ENCODE measurements around the gene SUGP2.

The SUGP2 gene

DNA sequence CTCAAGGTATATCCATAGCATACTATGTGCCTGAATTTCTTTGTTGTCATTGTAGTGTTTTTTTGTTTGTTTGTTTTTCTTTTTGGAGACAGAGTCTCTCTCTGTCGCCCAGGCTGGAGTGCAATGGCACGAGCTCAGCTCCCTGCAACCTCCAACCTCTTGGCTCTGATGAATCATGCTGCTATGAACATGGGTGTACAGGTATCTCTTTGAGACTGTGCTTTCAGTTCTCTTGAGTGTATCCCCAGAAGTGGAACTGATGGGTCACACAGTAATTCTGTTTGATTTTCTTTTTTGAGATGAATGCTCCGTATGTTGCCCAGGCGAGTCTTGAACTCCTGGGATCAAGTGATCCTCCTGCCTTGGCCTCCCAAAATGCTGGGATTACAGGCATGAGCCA is 16.8 kb upstream of the SUGP2 start:
- no peak overlapping the region for H4K12ac ChIP-seq (ENCODE audit: low read depth, low read length)
- no peaks in the 10 kb centered on the region for H3K4me1 ChIP-seq (ENCODE audit: control insufficient read depth in 1 of 2, insufficient read depth in 2 of 2, low read length in 2 of 2)
- H3K9ac ChIP-seq (ENCODE audit: low read length) = no peak overlapping the region
- H3K4me3 ChIP-seq (ENCODE audit: low read depth, low read length) = no peak overlapping the region
- no peak overlapping the region for H3K4me2 ChIP-seq (ENCODE audit: low read length)
- no peak for DNase-seq
- no peak overlapping the region for H2AFZ ChIP-seq (ENCODE audit: insufficient read depth, low read length, poor library complexity)
- no peak overlapping the region for H4K8ac ChIP-seq (ENCODE audit: low read depth, low read length)
- no CpG with 5 or more reads among the region's 4 CpGs for WGBS (ENCODE audit: extremely low coverage, insufficient coverage, insufficient read length)
- H3K9me3 ChIP-seq (ENCODE audit: insufficient read depth, low read depth, low read length) = peaks cover 1% of the 10 kb centered on the region
- peaks cover 32 to 40% of the 10 kb centered on the region in 2 experiments for H3K36me3 ChIP-seq (ENCODE audit: control insufficient read depth in 1 of 2, insufficient read depth in 2 of 2, low read length in 2 of 2)
- H3K4ac ChIP-seq (ENCODE audit: low read depth, low read length) = no peak overlapping the region
- no peak overlapping the region for H2BK12ac ChIP-seq (ENCODE audit: low read length)
- no peaks in the 10 kb centered on the region for H3K79me2 ChIP-seq (ENCODE audit: control insufficient read depth, insufficient read depth, low read length, poor library complexity)
- H3K18ac ChIP-seq (ENCODE audit: low read length) = no peak overlapping the region
- no peak overlapping the region for H4K91ac ChIP-seq (ENCODE audit: low read depth, low read length)
- H2BK120ac ChIP-seq (ENCODE audit: insufficient read depth, low read length, poor library complexity) = no peak overlapping the region
- no peak overlapping the region for H2AK5ac ChIP-seq (ENCODE audit: low read length)
- no peak overlapping the region for H3K23ac ChIP-seq (ENCODE audit: low read length)
- no peak overlapping the region for H3K27ac ChIP-seq (ENCODE audit: low read depth, low read length)
- H3K79me1 ChIP-seq (ENCODE audit: low read length) = no peaks in the 10 kb centered on the region
- H2BK5ac ChIP-seq (ENCODE audit: low read depth, low read length, poor library complexity) = no peak overlapping the region
- no peak overlapping the region for H3K14ac ChIP-seq (ENCODE audit: low read length)
- no peaks in the 10 kb centered on the region for H3K27me3 ChIP-seq (ENCODE audit: insufficient read depth, low read length)

DNA sequence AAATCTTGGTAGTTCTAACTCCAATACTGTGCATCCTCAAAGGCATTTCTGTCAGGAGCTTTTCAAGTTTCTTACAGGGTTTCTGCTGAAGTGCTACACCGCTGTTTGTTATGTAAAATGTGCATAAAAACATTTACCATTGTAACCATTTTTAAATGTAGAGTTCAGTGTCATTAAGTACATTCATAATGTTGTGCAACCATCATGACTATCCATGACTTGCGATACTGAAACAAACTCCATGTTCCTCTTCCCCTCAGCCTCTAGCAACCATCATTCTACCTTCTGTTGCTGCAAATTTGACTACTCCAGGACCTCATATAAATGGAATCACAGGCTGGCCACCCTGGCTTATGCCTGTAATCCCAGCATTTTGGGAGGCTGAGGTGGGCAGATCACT is 16.1 kb upstream of the SUGP2 start:
- H3K27ac ChIP-seq (ENCODE audit: low read depth, low read length) = no peak overlapping the region
- no peak overlapping the region for H3K4ac ChIP-seq (ENCODE audit: low read depth, low read length)
- H3K23ac ChIP-seq (ENCODE audit: low read length) = no peak overlapping the region
- H3K18ac ChIP-seq (ENCODE audit: low read length) = no peak overlapping the region
- no peak overlapping the region for H2BK12ac ChIP-seq (ENCODE audit: low read length)
- no peak overlapping the region for H2BK5ac ChIP-seq (ENCODE audit: low read depth, low read length, poor library complexity)
- no peak overlapping the region for H2AK5ac ChIP-seq (ENCODE audit: low read length)
- no peak for DNase-seq
- H4K91ac ChIP-seq (ENCODE audit: low read depth, low read length) = no peak overlapping the region
- H3K27me3 ChIP-seq (ENCODE audit: insufficient read depth, low read length) = no peaks in the 10 kb centered on the region
- no peak overlapping the region for H4K8ac ChIP-seq (ENCODE audit: low read depth, low read length)
- H3K79me2 ChIP-seq (ENCODE audit: control insufficient read depth, insufficient read depth, low read length, poor library complexity) = no peaks in the 10 kb centered on the region
- WGBS (ENCODE audit: extremely low coverage, insufficient coverage, insufficient read length) = no CpG with 5 or more reads among the region's 2 CpGs
- no peak overlapping the region for H2BK120ac ChIP-seq (ENCODE audit: insufficient read depth, low read length, poor library complexity)
- H3K36me3 ChIP-seq (ENCODE audit: control insufficient read depth in 1 of 2, insufficient read depth in 2 of 2, low read length in 2 of 2) = peaks cover 28 to 38% of the 10 kb centered on the region in 2 experiments
- H3K9ac ChIP-seq (ENCODE audit: low read length) = no peak overlapping the region
- H3K4me1 ChIP-seq (ENCODE audit: control insufficient read depth in 1 of 2, insufficient read depth in 2 of 2, low read length in 2 of 2) = no peaks in the 10 kb centered on the region
- H3K4me2 ChIP-seq (ENCODE audit: low read length) = no peak overlapping the region
- no peak overlapping the region for H3K4me3 ChIP-seq (ENCODE audit: low read depth, low read length)
- H3K14ac ChIP-seq (ENCODE audit: low read length) = no peak overlapping the region
- peaks cover 1% of the 10 kb centered on the region for H3K9me3 ChIP-seq (ENCODE audit: insufficient read depth, low read depth, low read length)
- H3K79me1 ChIP-seq (ENCODE audit: low read length) = no peaks in the 10 kb centered on the region
- no peak overlapping the region for H4K12ac ChIP-seq (ENCODE audit: low read depth, low read length)
- H2AFZ ChIP-seq (ENCODE audit: insufficient read depth, low read length, poor library complexity) = no peak overlapping the region

DNA sequence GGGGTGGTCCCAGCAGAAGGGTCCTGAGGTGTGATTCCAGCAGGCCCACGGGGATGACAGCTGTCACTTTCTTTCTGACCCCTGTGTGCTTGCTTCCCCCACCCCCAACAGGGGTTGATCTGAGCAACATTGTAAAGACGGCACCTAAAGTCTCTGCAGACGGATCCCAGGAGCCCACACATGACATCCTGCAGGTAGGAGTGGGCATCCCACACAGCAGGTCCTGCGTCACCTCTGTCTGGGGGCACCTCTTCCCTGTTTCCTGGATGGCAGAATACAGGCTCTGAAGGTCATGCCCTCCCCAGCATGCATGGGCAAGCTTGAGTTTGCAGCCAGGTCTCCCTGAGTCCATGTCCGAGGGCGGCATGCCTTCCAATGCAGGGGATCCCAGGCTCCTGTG is 10.6 kb upstream of the SUGP2 start:
- no peak overlapping the region for H2BK120ac ChIP-seq (ENCODE audit: insufficient read depth, low read length, poor library complexity)
- no peak for DNase-seq
- H3K4me1 ChIP-seq (ENCODE audit: control insufficient read depth in 1 of 2, insufficient read depth in 2 of 2, low read length in 2 of 2) = no peaks in the 10 kb centered on the region
- H3K36me3 ChIP-seq (ENCODE audit: control insufficient read depth in 1 of 2, insufficient read depth in 2 of 2, low read length in 2 of 2) = peaks cover 20 to 32% of the 10 kb centered on the region in 2 experiments
- H3K18ac ChIP-seq (ENCODE audit: low read length) = no peak overlapping the region
- no peak overlapping the region for H3K14ac ChIP-seq (ENCODE audit: low read length)
- no peaks in the 10 kb centered on the region for H3K79me2 ChIP-seq (ENCODE audit: control insufficient read depth, insufficient read depth, low read length, poor library complexity)
- no peak overlapping the region for H4K8ac ChIP-seq (ENCODE audit: low read depth, low read length)
- H3K79me1 ChIP-seq (ENCODE audit: low read length) = no peaks in the 10 kb centered on the region
- H2BK12ac ChIP-seq (ENCODE audit: low read length) = no peak overlapping the region
- no peak overlapping the region for H3K27ac ChIP-seq (ENCODE audit: low read depth, low read length)
- H3K9ac ChIP-seq (ENCODE audit: low read length) = no peak overlapping the region
- no peak overlapping the region for H2BK5ac ChIP-seq (ENCODE audit: low read depth, low read length, poor library complexity)
- no peak overlapping the region for H3K4ac ChIP-seq (ENCODE audit: low read depth, low read length)
- H3K4me3 ChIP-seq (ENCODE audit: low read depth, low read length) = no peak overlapping the region
- no peaks in the 10 kb centered on the region for H3K9me3 ChIP-seq (ENCODE audit: insufficient read depth, low read depth, low read length)
- no peak overlapping the region for H2AK5ac ChIP-seq (ENCODE audit: low read length)
- H2AFZ ChIP-seq (ENCODE audit: insufficient read depth, low read length, poor library complexity) = no peak overlapping the region
- H4K91ac ChIP-seq (ENCODE audit: low read depth, low read length) = no peak overlapping the region
- WGBS (ENCODE audit: extremely low coverage, insufficient coverage, insufficient read length) = no CpG with 5 or more reads among the region's 6 CpGs
- H4K12ac ChIP-seq (ENCODE audit: low read depth, low read length) = no peak overlapping the region
- no peaks in the 10 kb centered on the region for H3K27me3 ChIP-seq (ENCODE audit: insufficient read depth, low read length)
- H3K23ac ChIP-seq (ENCODE audit: low read length) = no peak overlapping the region
- no peak overlapping the region for H3K4me2 ChIP-seq (ENCODE audit: low read length)

DNA sequence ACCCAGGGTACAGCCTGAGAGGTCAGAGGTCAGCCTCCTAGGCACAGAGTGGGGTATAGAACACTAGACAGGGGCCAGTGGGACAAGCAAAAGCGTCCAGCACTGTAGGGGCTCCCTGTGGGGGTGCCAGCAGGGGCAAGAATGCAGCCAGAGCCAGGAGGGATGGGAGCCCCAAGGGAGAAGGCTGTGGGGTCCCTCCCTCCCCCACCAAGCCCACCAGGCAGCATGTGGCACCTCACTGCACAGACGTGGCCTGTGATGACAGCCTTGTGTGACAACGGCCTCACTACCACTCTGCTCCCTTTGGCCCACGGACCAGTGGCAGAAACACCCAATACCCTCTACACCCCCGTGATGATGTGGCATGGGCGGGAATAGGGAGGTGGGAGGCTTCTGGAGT is 10.2 kb upstream of the SUGP2 start:
- Histone ChIP-seq H2BK5ac (ENCODE audit: low read depth, low read length, poor library complexity) (no peak overlapping the region), H4K91ac (ENCODE audit: low read depth, low read length) (no peak overlapping the region), H3K9me3 (ENCODE audit: insufficient read depth, low read depth, low read length) (no peaks in the 10 kb centered on the region), H3K79me2 (ENCODE audit: control insufficient read depth, insufficient read depth, low read length, poor library complexity) (no peaks in the 10 kb centered on the region), H3K23ac (ENCODE audit: low read length) (no peak overlapping the region), H2AK5ac (ENCODE audit: low read length) (no peak overlapping the region), H3K27me3 (ENCODE audit: insufficient read depth, low read length) (no peaks in the 10 kb centered on the region), H4K12ac (ENCODE audit: low read depth, low read length) (no peak overlapping the region), H3K14ac (ENCODE audit: low read length) (no peak overlapping the region), H3K79me1 (ENCODE audit: low read length) (no peaks in the 10 kb centered on the region), H3K4me1 (ENCODE audit: control insufficient read depth in 1 of 2, insufficient read depth in 2 of 2, low read length in 2 of 2) (no peaks in the 10 kb centered on the region), H3K36me3 (ENCODE audit: control insufficient read depth in 1 of 2, insufficient read depth in 2 of 2, low read length in 2 of 2) (peaks cover 20 to 32% of the 10 kb centered on the region in 2 experiments), H3K9ac (ENCODE audit: low read length) (no peak overlapping the region), H2BK12ac (ENCODE audit: low read length) (no peak overlapping the region), H3K27ac (ENCODE audit: low read depth, low read length) (no peak overlapping the region), H4K8ac (ENCODE audit: low read depth, low read length) (no peak overlapping the region), H3K4me3 (ENCODE audit: low read depth, low read length) (peak overlapping the region; percentile 14), H3K18ac (ENCODE audit: low read length) (no peak overlapping the region), H2BK120ac (ENCODE audit: insufficient read depth, low read length, poor library complexity) (no peak overlapping the region), H3K4ac (ENCODE audit: low read depth, low read length) (no peak overlapping the region), H2AFZ (ENCODE audit: insufficient read depth, low read length, poor library complexity) (no peak overlapping the region), H3K4me2 (ENCODE audit: low read length) (no peak overlapping the region)
- no CpG with 5 or more reads among the region's 6 CpGs for WGBS (ENCODE audit: extremely low coverage, insufficient coverage, insufficient read length)
- DNase-seq = no peak

Data from trophoblast cell (in vitro differentiated cells and primary cell).